Natural killer cell (primary cell): ENCODE data around the gene SCLT1. TPM values are rescaled to one million over a fixed set of nuclear protein-coding genes. Genes with fewer than 3 reads are reported as not detected.

Experiments
- ATAC-seq, 3 donors: fragments of 150-1000 bp in 2 of 3; fragments of 200-7000 bp in 1 of 3; cut with Tn5 transposase; 1 replicate in 1 of 3; 2 replicates in 2 of 3; pipeline ENCODE4 v1.10.0; 2021; ENCODE audit warnings: mild to moderate bottlenecking in 2 of 3, moderate library complexity in 2 of 3
- DNase-seq, 2 donors: peaks; one replicate each; pipeline versions ENCODE4 v3.0.0 to v3.0.0-alpha.2; 2013 to 2021; ENCODE audit warnings: mixed read lengths in 1 of 2
- H3K27ac ChIP-seq: one replicate; pipeline ENCODE4 v1.5.1; 2013; ENCODE audit warnings: mild to moderate bottlenecking, low read length
- H3K27me3 ChIP-seq: one replicate; pipeline ENCODE4 v1.6.1; 2013; ENCODE audit warnings: low read length; ENCODE audit not compliant: control insufficient read depth, insufficient read depth
- H3K36me3 ChIP-seq: one replicate; pipeline ENCODE4 v1.6.1; 2013; ENCODE audit warnings: low read length; ENCODE audit not compliant: control insufficient read depth, insufficient read depth
- H3K4me1 ChIP-seq: one replicate; pipeline ENCODE4 v1.6.1; 2013; ENCODE audit warnings: low read length; ENCODE audit not compliant: control insufficient read depth, insufficient read depth
- H3K4me3 ChIP-seq: one replicate; pipeline ENCODE4 v1.5.1; 2013; ENCODE audit warnings: low read length
- H3K9me3 ChIP-seq: one replicate; pipeline ENCODE4 v1.6.1; 2013; ENCODE audit warnings: low read length; ENCODE audit not compliant: control insufficient read depth, insufficient read depth
- H3K27ac Mint-ChIP-seq, 2 donors: one replicate each; pipeline ENCODE4 v1.8.0; 2022; ENCODE audit warnings: mild to moderate bottlenecking in 2 of 2, mixed read lengths in 2 of 2, moderate library complexity in 1 of 2
- H3K27me3 Mint-ChIP-seq, 2 donors: one replicate each; pipeline ENCODE4 v1.8.0; 2022; ENCODE audit warnings: low read depth in 2 of 2, mixed read lengths in 2 of 2
- H3K36me3 Mint-ChIP-seq: one replicate; pipeline ENCODE4 v1.8.0; 2022; ENCODE audit warnings: mixed read lengths
- H3K4me1 Mint-ChIP-seq, 2 donors: one replicate each; pipeline ENCODE4 v1.8.0; 2022; ENCODE audit warnings: mixed read lengths in 2 of 2
- H3K4me3 Mint-ChIP-seq: one replicate; pipeline ENCODE4 v1.8.0; 2022; ENCODE audit warnings: mild to moderate bottlenecking, moderate library complexity, mixed read lengths
- H3K9me3 Mint-ChIP-seq, 2 donors: one replicate each; pipeline ENCODE4 v1.8.0; 2022; ENCODE audit warnings: mixed read lengths in 2 of 2
- WGBS: methylation state at CpG from one replicate; pipeline ENCODE4 v1.1.7; 2013; ENCODE audit warnings: missing lambda C conversion rate; ENCODE audit not compliant: insufficient coverage; 5-methylcytosine and 5-hydroxymethylcytosine counted together
- intact Hi-C: fragments of 100-400 bp; cut with micrococcal nuclease; formaldehyde crosslinking; loops from one replicate; pipeline ENCODE4 v1.14.2; 2022
- total RNA-seq, 4 donors: library from RNA; stranded (reverse); fragments of 120-200 nt in 1 of 4; gene quantifications; one replicate each; pipeline versions ENCODE4 v1.2.3 to v1.2.4, GENCODE V29; 2013 to 2022
- TF ChIP-seq, protein P1 (sequence below): fragments of 200-600 bp; IDR thresholded peaks from one replicate; pipeline ENCODE4 v1.8.0; 2022; ENCODE audit warnings: antibody characterized with exemption

Gene SCLT1
- total RNA-seq, 3 donors from 2014 or later (not counting 1 experiment from before 2014, with no cell fraction given), result 54.0 to 59.9 (median 55.4) TPM

DNA sequence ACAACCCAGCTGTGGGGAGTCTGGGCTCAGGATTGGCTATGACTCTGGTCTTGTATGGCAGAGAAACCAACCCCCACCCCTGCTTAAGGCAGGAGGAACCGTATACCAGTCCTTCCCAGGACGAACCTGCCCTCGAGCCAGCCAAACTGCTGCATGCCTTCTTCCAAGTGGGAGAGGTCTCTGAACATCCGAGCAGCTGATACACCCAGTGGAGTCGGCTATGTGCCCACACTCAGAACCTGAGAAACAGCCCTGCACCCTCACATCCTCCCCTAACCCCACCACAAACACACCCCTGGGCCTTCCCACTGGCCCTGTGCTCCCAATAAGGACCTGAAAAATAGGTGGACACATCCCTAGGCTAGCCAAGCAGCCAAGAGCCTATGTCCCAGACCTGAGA is 24.4 kb upstream of the SCLT1 start:
- no peak overlapping the region for H3K27ac Mint-ChIP-seq
- no peaks in the 10 kb centered on the region for H3K36me3 ChIP-seq
- TF ChIP-seq, protein P1, sequence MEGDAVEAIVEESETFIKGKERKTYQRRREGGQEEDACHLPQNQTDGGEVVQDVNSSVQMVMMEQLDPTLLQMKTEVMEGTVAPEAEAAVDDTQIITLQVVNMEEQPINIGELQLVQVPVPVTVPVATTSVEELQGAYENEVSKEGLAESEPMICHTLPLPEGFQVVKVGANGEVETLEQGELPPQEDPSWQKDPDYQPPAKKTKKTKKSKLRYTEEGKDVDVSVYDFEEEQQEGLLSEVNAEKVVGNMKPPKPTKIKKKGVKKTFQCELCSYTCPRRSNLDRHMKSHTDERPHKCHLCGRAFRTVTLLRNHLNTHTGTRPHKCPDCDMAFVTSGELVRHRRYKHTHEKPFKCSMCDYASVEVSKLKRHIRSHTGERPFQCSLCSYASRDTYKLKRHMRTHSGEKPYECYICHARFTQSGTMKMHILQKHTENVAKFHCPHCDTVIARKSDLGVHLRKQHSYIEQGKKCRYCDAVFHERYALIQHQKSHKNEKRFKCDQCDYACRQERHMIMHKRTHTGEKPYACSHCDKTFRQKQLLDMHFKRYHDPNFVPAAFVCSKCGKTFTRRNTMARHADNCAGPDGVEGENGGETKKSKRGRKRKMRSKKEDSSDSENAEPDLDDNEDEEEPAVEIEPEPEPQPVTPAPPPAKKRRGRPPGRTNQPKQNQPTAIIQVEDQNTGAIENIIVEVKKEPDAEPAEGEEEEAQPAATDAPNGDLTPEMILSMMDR, result no peak
- no peaks in the 10 kb centered on the region for H3K4me1 Mint-ChIP-seq
- H3K36me3 Mint-ChIP-seq, result no peaks in the 10 kb centered on the region
- H3K4me1 ChIP-seq, result no peaks in the 10 kb centered on the region
- ATAC-seq (no peak), DNase-seq (no peak)
- no peak overlapping the region for H3K4me3 ChIP-seq
- intact Hi-C loops, result no loop called here
- no peak overlapping the region for H3K27ac ChIP-seq
- no peaks in the 10 kb centered on the region for H3K27me3 Mint-ChIP-seq
- H3K9me3 ChIP-seq, result no peaks in the 10 kb centered on the region
- H3K9me3 Mint-ChIP-seq, result no peaks in the 10 kb centered on the region
- no peak overlapping the region for H3K4me3 Mint-ChIP-seq
- 97% methylated on average over 5 of the region's 5 CpGs for WGBS
- no peaks in the 10 kb centered on the region for H3K27me3 ChIP-seq

DNA sequence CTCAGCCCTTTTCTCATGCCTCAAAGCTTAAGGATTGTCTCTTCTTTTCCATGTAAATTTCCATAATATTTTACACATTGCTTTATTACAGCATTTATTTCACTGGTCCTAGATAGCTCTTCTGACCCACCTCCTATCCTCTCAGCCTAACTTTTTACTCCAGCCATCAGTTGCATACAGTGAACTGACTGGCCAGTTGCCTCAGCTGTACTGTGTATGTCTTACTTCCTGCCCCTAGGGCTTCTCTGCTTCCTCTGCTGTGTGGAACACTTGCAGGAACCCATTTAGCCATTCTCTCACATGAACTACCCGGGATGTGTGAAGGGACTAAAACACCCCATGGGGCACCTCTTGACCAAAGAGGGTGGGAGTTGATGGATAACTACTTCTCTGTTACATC is 20.6 kb upstream of the SCLT1 start:
- H3K27me3 Mint-ChIP-seq, result no peaks in the 10 kb centered on the region
- no peaks in the 10 kb centered on the region for H3K27me3 ChIP-seq
- TF ChIP-seq, protein P1, result no peak
- no peaks in the 10 kb centered on the region for H3K9me3 ChIP-seq
- no peaks in the 10 kb centered on the region for H3K36me3 Mint-ChIP-seq
- WGBS, result no CpG with 5 or more reads among the region's 1 CpG
- H3K27ac ChIP-seq, result no peak overlapping the region
- H3K9me3 Mint-ChIP-seq, result no peaks in the 10 kb centered on the region
- H3K4me3 ChIP-seq, result no peak overlapping the region
- no peaks in the 10 kb centered on the region for H3K4me1 ChIP-seq
- no peak for DNase-seq
- no peaks in the 10 kb centered on the region for H3K4me1 Mint-ChIP-seq
- H3K4me3 Mint-ChIP-seq, result no peak overlapping the region
- ATAC-seq, result no peak
- no peak overlapping the region for H3K27ac Mint-ChIP-seq
- H3K36me3 ChIP-seq, result peaks cover 24% of the 10 kb centered on the region
- intact Hi-C loops, result no loop called here

DNA sequence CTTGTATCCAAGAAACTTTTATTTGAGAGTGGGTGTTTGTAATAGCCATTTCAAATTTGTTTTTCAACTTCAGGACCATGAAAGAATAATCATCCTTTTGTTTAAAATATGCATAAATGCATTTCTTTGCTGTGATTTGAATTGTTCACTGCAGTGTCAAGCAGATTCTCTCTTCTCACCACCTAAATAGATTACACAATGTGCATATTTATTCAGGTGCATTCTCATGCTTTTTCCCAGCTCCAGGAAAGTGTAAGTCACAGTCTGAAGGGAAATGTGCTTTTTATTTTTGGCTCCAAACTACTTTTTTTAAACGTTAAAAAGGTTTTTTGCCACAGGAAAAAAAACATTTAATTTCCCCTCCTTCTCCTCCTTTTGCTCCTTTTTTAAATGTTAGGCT is 20.1 kb upstream of the SCLT1 start:
- Histone ChIP-seq H3K9me3 (no peaks in the 10 kb centered on the region), H3K4me3 (no peak overlapping the region), H3K4me1 (no peaks in the 10 kb centered on the region), H3K36me3 (peaks cover 24% of the 10 kb centered on the region), H3K27ac (no peak overlapping the region), H3K27me3 (no peaks in the 10 kb centered on the region)
- no peak overlapping the region for H3K27ac Mint-ChIP-seq
- TF ChIP-seq, protein P1, result no peak
- no peaks in the 10 kb centered on the region for H3K9me3 Mint-ChIP-seq
- no peak overlapping the region for H3K4me3 Mint-ChIP-seq
- no peaks in the 10 kb centered on the region for H3K4me1 Mint-ChIP-seq
- H3K36me3 Mint-ChIP-seq, result no peaks in the 10 kb centered on the region
- WGBS, result no CpG with 5 or more reads among the region's 1 CpG
- intact Hi-C loops, result no loop called here
- ATAC-seq (no peak), DNase-seq (no peak)
- H3K27me3 Mint-ChIP-seq, result no peaks in the 10 kb centered on the region

DNA sequence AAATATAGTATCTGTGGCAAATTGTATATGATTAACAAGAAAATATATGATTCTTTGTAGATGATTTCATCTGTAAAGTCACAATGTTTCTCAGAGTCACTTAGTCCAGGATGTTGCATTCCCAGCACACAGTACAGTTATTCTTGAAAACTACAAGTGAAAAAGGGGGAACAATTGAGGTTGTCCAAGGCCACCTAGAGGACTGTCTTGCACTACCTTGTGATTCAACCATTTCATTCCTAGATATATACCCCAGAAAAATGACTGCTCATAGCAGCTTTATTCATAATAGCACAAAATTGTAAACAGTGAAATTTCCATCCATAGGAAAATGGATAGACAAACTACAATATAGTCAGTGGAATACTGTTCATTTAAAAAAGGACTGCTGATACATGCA is 18.6 kb upstream of the SCLT1 start:
- H3K27me3 Mint-ChIP-seq, result no peaks in the 10 kb centered on the region
- DNase-seq (no peak), ATAC-seq (no peak)
- H3K36me3 Mint-ChIP-seq, result no peaks in the 10 kb centered on the region
- no peaks in the 10 kb centered on the region for H3K9me3 Mint-ChIP-seq
- no peak overlapping the region for H3K27ac Mint-ChIP-seq
- TF ChIP-seq, protein P1, result no peak
- no peaks in the 10 kb centered on the region for H3K4me1 Mint-ChIP-seq
- Histone ChIP-seq H3K27ac (no peak overlapping the region), H3K9me3 (no peaks in the 10 kb centered on the region), H3K4me1 (no peaks in the 10 kb centered on the region), H3K4me3 (no peak overlapping the region), H3K36me3 (peaks cover 24% of the 10 kb centered on the region), H3K27me3 (no peaks in the 10 kb centered on the region)
- intact Hi-C loops, result no loop called here
- no peak overlapping the region for H3K4me3 Mint-ChIP-seq
